ENCODE results near the gene SYT10.

- no peak for TF ChIP-seq EZH2 (IDR thresholded peaks at IDR 0.05; ENCODE audit: low read length)
- TF ChIP-seq, protein P1, sequence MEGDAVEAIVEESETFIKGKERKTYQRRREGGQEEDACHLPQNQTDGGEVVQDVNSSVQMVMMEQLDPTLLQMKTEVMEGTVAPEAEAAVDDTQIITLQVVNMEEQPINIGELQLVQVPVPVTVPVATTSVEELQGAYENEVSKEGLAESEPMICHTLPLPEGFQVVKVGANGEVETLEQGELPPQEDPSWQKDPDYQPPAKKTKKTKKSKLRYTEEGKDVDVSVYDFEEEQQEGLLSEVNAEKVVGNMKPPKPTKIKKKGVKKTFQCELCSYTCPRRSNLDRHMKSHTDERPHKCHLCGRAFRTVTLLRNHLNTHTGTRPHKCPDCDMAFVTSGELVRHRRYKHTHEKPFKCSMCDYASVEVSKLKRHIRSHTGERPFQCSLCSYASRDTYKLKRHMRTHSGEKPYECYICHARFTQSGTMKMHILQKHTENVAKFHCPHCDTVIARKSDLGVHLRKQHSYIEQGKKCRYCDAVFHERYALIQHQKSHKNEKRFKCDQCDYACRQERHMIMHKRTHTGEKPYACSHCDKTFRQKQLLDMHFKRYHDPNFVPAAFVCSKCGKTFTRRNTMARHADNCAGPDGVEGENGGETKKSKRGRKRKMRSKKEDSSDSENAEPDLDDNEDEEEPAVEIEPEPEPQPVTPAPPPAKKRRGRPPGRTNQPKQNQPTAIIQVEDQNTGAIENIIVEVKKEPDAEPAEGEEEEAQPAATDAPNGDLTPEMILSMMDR (optimal IDR thresholded peaks at IDR 0.05 in 1 of 3, IDR thresholded peaks at IDR 0.05 in 1 of 3, conservative IDR thresholded peaks at IDR 0.05 in 1 of 3; ENCODE audit: extremely low read depth in 1 of 3, insufficient read depth in 2 of 3, low read length in 3 of 3): no peak
Measured at GRCh38 chr12:33357181-33357580, 82.4 kb downstream of the SYT10 start.
